HepG2 (cell line): ENCODE measurements around the gene TM9SF3. TPM values are rescaled to one million over a fixed set of nuclear protein-coding genes. Genes with fewer than 3 reads are reported as not detected.

Experiments
- ATAC-seq: fragments of 200-7000 bp; cut with Tn5 transposase; 3 replicates; pipeline ENCODE4 v1.9.1; 2020; ENCODE audit warnings: mild to moderate bottlenecking, moderate library complexity
- BruUV-seq: library from RNA; stranded (reverse); fragments of 400-500 nt; replicated peaks from 2 replicates; lab custom pipeline; 2021; lab: Mats Ljungman, UMichigan
- CTCF ChIA-PET: fragments of 300-600 bp; formaldehyde crosslinking; extraction: SDS; loops from one replicate; lab custom pipeline; 2021; ENCODE audit warnings: low total read pairs, inconsistent platforms, low intra/inter-chr PET ratio; lab: Yijun Ruan, JAX
- POLR2A ChIA-PET: fragments of 350-600 bp; sonication (Branson Sonifier 250); formaldehyde crosslinking; loops from one replicate; lab custom pipeline; 2020; ENCODE audit warnings: antibody characterized with exemption, inconsistent platforms; lab: Yijun Ruan, JAX
- DNase-seq: peaks from one replicate; pipeline ENCODE4 v3.0.0-alpha.2; 2015; ENCODE audit warnings: low spot score
- FAIRE-seq: peaks from 3 replicates; lab custom pipeline; 2011; peaks lifted over from hg19 to GRCh38; lab: Jason Lieb, UNC
- H2AFZ ChIP-seq: one replicate; pipeline ENCODE4 v1.6.1; 2011; ENCODE audit warnings: low read length, inconsistent platforms
- H3K27ac ChIP-seq: fragments of 300-600 bp; 3 replicates; pipeline ENCODE4 v1.8.0; 2011; ENCODE audit warnings: mixed run types, mild to moderate bottlenecking, mixed read lengths, low read length, inconsistent platforms; ENCODE audit not compliant: insufficient read depth; ENCODE audit errors: extremely low read length
- H3K27me3 ChIP-seq, 2 experiments: fragments of 200-600 bp in 1 of 2; 2 replicates in 1 of 2; 3 replicates in 1 of 2; pipeline versions ENCODE4 v1.6.0 to v1.8.0; 2011; ENCODE audit warnings: low read length in 2 of 2, mild to moderate bottlenecking in 2 of 2, moderate library complexity in 2 of 2, inconsistent platforms in 1 of 2; ENCODE audit not compliant: insufficient read depth in 2 of 2, control insufficient read depth in 1 of 2
- H3K36me3 ChIP-seq, 2 experiments: fragments of 200-600 bp in 1 of 2; replicated peaks in 1 of 2; 2 replicates in 1 of 2; 3 replicates in 1 of 2; pipeline versions ENCODE4 v1.5.1 to v1.8.0; 2011; ENCODE audit warnings: low read length in 2 of 2, inconsistent platforms in 1 of 2; ENCODE audit not compliant: insufficient read depth in 2 of 2, control insufficient read depth in 1 of 2
- H3K4me1 ChIP-seq: 2 replicates; pipeline ENCODE4 v1.5.1; 2012; ENCODE audit warnings: low read length, inconsistent platforms; ENCODE audit not compliant: insufficient read depth
- H3K4me2 ChIP-seq: 2 replicates; pipeline ENCODE4 v1.6.0; 2011; ENCODE audit warnings: low read depth, low read length, inconsistent platforms
- H3K4me3 ChIP-seq, 3 experiments: fragments of 200-600 bp in 1 of 3; sonication (generic), shearing (Covaris generic) in 1 of 3; replicated peaks in 1 of 3; 2 replicates each; pipeline ENCODE4 v1.5.1; 2011 to 2016; ENCODE audit warnings: low read length in 3 of 3, inconsistent platforms in 2 of 3, low read depth in 2 of 3, mild to moderate bottlenecking in 2 of 3, control low read depth in 1 of 3, mixed read lengths in 1 of 3; ENCODE audit not compliant: insufficient read depth in 1 of 3
- H3K79me2 ChIP-seq: one replicate; pipeline ENCODE4 v1.6.1; 2011; ENCODE audit warnings: low read length, inconsistent platforms; ENCODE audit not compliant: insufficient read depth
- H3K9ac ChIP-seq: 2 replicates; pipeline ENCODE4 v1.6.0; 2011; ENCODE audit warnings: mild to moderate bottlenecking, low read depth, low read length, inconsistent platforms; ENCODE audit not compliant: insufficient read depth
- H3K9me3 ChIP-seq: 2 replicates; pipeline ENCODE4 v1.5.1; 2012; ENCODE audit warnings: mild to moderate bottlenecking, low read length
- H4K20me1 ChIP-seq: 2 replicates; pipeline ENCODE4 v1.6.0; 2011; ENCODE audit warnings: inconsistent platforms, mild to moderate bottlenecking, low read length, moderate library complexity; ENCODE audit not compliant: insufficient read depth
- CHD4 ChIP-seq: fragments of 200-600 bp; sonication (generic); IDR thresholded peaks from 2 replicates; pipeline ENCODE4 v1.7.0; 2017; ENCODE audit warnings: mild to moderate bottlenecking, low read length, borderline replicate concordance
- JUN ChIP-seq: sonication (generic); formaldehyde crosslinking; IDR thresholded peaks from 2 replicates; pipeline ENCODE4 v1.4.0; 2020; ENCODE audit warnings: mild to moderate bottlenecking, missing genetic modification reagents
- LBX2 ChIP-seq: sonication (generic); formaldehyde crosslinking; IDR thresholded peaks from 2 replicates; pipeline ENCODE4 v1.5.0; 2020; ENCODE audit warnings: missing genetic modification reagents, mild to moderate bottlenecking, borderline replicate concordance
- MEIS1 ChIP-seq: sonication (generic); formaldehyde crosslinking; IDR thresholded peaks from 2 replicates; pipeline ENCODE4 v1.9.0; 2021; ENCODE audit warnings: mild to moderate bottlenecking, missing genetic modification reagents, moderate library complexity, borderline replicate concordance
- RAD21 ChIP-seq: fragments of 450-650 bp; formaldehyde crosslinking; IDR thresholded peaks from 2 replicates; pipeline ENCODE4 v1.5.0; 2020; ENCODE audit warnings: mild to moderate bottlenecking
- TBP ChIP-seq: sonication (generic); formaldehyde crosslinking; IDR thresholded peaks from 2 replicates; pipeline ENCODE4 v1.5.0; 2020; ENCODE audit warnings: missing genetic modification reagents
- UBTF ChIP-seq: sonication (generic); formaldehyde crosslinking; IDR thresholded peaks from 2 replicates; pipeline ENCODE4 v1.4.0; 2020; ENCODE audit warnings: mild to moderate bottlenecking, missing genetic modification reagents
- ZNF792 ChIP-seq: IDR thresholded peaks from 2 replicates; pipeline ENCODE4 v1.6.1; 2016
- ZSCAN29 ChIP-seq: sonication (generic); formaldehyde crosslinking; conservative IDR thresholded peaks from 2 replicates; pipeline ENCODE4 v1.4.0; 2020; ENCODE audit warnings: mild to moderate bottlenecking, missing genetic modification reagents
- whole genome bisulfite sequencing: methylation state at CpG from one replicate; pipeline ENCODE4 v1.1.6; 2017; ENCODE audit warnings: low lambda C conversion rate; 5-methylcytosine and 5-hydroxymethylcytosine counted together
- in situ Hi-C: cut with HindIII; loops from 2 replicates; pipeline ENCODE4 v1.10.0; 2017; ENCODE audit warnings: low pct_unique_long_range_greater_than_20kb; ENCODE audit not compliant: extremely low pct_ligation_motif_present
- intact Hi-C: fragments of 100-400 bp; cut with micrococcal nuclease; formaldehyde crosslinking; loops from one replicate; pipeline ENCODE4 v1.10.0; 2022; ENCODE audit not compliant: unreplicated experiment
- polyA plus RNA-seq, 8 experiments: library from polyadenylated mRNA; depleted of rRNA in 3 of 8; stranded (reverse) in 7 of 8; unstranded in 1 of 8; fragments of >200 nt; fragmentation: Illumina TruSeq in 4 of 8; extraction: Trizol in 4 of 8; gene quantifications; 2 replicates each; pipeline versions ENCODE4 v1.2.1 to v1.2.3, GENCODE V29; 2011 to 2016; ENCODE audit warnings: low read depth in 4 of 8, missing spikeins in 1 of 8, mixed read lengths in 1 of 8; ENCODE audit not compliant: insufficient read depth in 1 of 8
- total RNA-seq, 5 experiments: library from RNA; depleted of rRNA; stranded (reverse); fragments of >200 nt; fragmentation: Illumina TruSeq; extraction: Trizol; gene quantifications; 2 replicates each; pipeline ENCODE4 v1.2.3, GENCODE V29; 2016; ENCODE audit warnings: low read depth in 1 of 5

TM9SF3 gene
- total and polyA plus RNA-seq, 2 of the 13 experiments (the other 11 are each of a cell fraction or from before 2014, with no cell fraction given): 43.8 to 120 TPM

- Histone ChIP-seq H3K9ac (no peak overlapping the region), H3K4me1 (no peaks in the 10 kb centered on the region), H3K79me2 (no peaks in the 10 kb centered on the region), H2AFZ (no peak overlapping the region), H3K27me3 (no peaks in the 10 kb centered on the region), H3K27ac (no peak overlapping the region), H3K9me3 (no peaks in the 10 kb centered on the region), H3K4me2 (no peak overlapping the region), H3K36me3 (no peaks in the 10 kb centered on the region), H4K20me1 (no peaks in the 10 kb centered on the region), H3K4me3 (no peak overlapping the region)
- no peak for ATAC-seq
- TF ChIP-seq UBTF (CRISPR knock-in tag): no peak
- TF ChIP-seq ZNF792 (CRISPR knock-in tag): no peak
- no peak for TF ChIP-seq MEIS1 (CRISPR knock-in tag)
- no peak for TF ChIP-seq LBX2 (CRISPR knock-in tag)
- TF ChIP-seq RAD21: no peak
- TF ChIP-seq TBP (CRISPR knock-in tag): no peak
- TF ChIP-seq ZSCAN29: no peak
- no peak for TF ChIP-seq JUN (CRISPR knock-in tag)
- no peak for TF ChIP-seq CHD4
- no peak for DNase-seq
- in situ Hi-C loops: no loop called here
- POLR2A ChIA-PET: no interaction called here
- no peak for FAIRE-seq
- intact Hi-C loops: no loop called here
- BruUV-seq: no TSS peak
- CTCF ChIA-PET: no interaction called here
- 86% methylated on average over 17 of the region's 17 CpGs for WGBS
Measured at GRCh38 chr10:96619796-96620773, 33.3 kb upstream of the TM9SF3 start.
